GM06990 (cell line): ENCODE results near the gene SPTLC3.

Experiments
- DNase-seq: peaks from one replicate; pipeline ENCODE4 v3.0.0-alpha.2; 2011; ENCODE audit not compliant: insufficient read length; ENCODE audit errors: extremely low read depth
- H3K27me3 ChIP-seq: replicated peaks from 2 replicates; pipeline ENCODE4 v1.6.0; 2011; ENCODE audit warnings: low read length; ENCODE audit not compliant: control insufficient read depth, insufficient read depth
- H3K36me3 ChIP-seq: 2 replicates; pipeline ENCODE4 v1.5.1; 2011; ENCODE audit warnings: low read length; ENCODE audit not compliant: control insufficient read depth, insufficient read depth
- H3K4me3 ChIP-seq: replicated peaks from 2 replicates; pipeline ENCODE4 v1.5.1; 2011; ENCODE audit warnings: low read depth, mild to moderate bottlenecking, control low read depth, low read length
- TF ChIP-seq, protein P1 (sequence below): IDR thresholded peaks from 2 replicates; pipeline ENCODE4 v1.5.1; 2011; ENCODE audit warnings: low read length, control low read depth, mild to moderate bottlenecking, inconsistent platforms; ENCODE audit not compliant: insufficient read depth, poor library complexity, severe bottlenecking

Gene SPTLC3

DNA sequence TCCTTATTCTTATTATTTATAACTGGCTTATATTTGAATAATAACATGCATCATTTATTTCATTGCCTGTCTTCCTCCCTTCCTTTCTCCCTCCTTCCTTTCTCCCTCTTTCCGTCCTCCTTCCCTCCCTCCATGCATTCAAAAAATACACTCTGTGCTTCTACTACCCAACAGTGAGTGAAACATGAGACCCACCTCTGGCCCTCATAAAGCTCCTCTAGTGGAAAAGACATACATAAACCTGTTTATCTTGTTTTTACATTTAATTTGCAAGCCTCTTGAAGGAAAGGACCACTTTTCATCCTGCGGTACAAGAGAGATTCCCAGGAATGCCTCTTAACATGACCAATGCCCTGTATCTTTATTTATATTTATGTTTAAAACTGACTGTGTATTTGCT lies 190.5 kb downstream of the SPTLC3 start:
- Histone ChIP-seq H3K4me3 (no peak overlapping the region), H3K27me3 (no peaks in the 10 kb centered on the region), H3K36me3 (no peaks in the 10 kb centered on the region)
- TF ChIP-seq, protein P1, sequence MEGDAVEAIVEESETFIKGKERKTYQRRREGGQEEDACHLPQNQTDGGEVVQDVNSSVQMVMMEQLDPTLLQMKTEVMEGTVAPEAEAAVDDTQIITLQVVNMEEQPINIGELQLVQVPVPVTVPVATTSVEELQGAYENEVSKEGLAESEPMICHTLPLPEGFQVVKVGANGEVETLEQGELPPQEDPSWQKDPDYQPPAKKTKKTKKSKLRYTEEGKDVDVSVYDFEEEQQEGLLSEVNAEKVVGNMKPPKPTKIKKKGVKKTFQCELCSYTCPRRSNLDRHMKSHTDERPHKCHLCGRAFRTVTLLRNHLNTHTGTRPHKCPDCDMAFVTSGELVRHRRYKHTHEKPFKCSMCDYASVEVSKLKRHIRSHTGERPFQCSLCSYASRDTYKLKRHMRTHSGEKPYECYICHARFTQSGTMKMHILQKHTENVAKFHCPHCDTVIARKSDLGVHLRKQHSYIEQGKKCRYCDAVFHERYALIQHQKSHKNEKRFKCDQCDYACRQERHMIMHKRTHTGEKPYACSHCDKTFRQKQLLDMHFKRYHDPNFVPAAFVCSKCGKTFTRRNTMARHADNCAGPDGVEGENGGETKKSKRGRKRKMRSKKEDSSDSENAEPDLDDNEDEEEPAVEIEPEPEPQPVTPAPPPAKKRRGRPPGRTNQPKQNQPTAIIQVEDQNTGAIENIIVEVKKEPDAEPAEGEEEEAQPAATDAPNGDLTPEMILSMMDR = no peak
- no peak for DNase-seq

DNA sequence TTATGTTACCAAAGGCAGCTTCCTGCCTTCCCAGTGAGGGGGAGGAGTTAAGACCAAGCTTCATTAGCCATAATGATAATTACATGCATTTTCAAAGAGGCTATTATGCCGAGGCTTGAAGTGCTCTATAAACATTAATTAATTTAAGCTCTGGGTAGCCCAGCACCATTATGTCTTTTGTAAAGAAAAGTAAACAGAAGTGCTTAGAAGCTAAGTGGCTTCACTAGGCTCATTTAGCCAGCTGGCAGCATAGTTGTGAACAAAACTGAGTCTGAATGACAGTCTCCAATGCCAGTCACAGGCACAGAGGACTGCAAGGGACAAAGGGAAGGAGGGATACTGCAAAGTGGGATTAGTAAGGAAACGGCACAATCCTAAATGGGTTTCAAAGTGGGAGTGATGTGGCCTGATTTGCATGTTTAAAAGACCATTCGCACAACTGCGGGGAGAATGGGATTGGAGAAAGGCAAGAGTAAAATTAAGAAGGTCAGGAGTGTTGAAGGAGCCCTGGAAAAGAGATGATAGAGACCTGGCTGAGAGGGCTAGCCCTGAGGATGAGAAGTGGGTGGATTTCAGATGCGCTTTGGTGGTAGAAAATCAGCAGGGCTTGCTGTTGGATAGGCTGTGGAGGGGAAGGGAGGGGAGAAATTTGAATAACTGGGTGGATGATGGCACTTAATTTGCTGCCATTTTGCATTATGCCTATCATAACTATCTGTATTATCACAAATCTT lies 192.2 kb downstream of the SPTLC3 start:
- Histone ChIP-seq H3K36me3 (no peaks in the 10 kb centered on the region), H3K4me3 (no peak overlapping the region), H3K27me3 (no peaks in the 10 kb centered on the region)
- TF ChIP-seq, protein P1 = no peak
- no peak for DNase-seq

DNA sequence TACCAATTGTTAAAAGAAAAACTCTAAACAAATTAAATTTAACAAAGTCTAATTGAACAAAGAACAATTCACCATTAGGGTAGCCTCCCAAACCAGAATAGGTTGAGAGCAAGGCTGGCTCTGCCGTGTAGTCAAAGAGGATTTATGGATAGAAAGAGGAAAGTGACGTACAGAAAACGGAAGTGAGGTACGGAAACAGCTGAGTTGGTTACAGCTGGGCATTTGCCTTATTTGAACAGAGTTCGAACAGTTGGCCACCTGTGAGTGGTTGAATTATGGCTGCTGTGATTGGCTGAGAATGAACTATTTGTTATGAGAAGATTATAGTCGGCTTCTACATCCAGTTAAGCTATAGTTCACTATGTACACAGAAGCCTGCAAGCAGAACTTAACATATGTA lies 193.8 kb downstream of the SPTLC3 start:
- Histone ChIP-seq H3K36me3 (no peaks in the 10 kb centered on the region), H3K27me3 (no peaks in the 10 kb centered on the region; the same call in 1 of the 2 replicates), H3K4me3 (no peak overlapping the region)
- DNase-seq = no peak
- TF ChIP-seq, protein P1 = no peak

DNA sequence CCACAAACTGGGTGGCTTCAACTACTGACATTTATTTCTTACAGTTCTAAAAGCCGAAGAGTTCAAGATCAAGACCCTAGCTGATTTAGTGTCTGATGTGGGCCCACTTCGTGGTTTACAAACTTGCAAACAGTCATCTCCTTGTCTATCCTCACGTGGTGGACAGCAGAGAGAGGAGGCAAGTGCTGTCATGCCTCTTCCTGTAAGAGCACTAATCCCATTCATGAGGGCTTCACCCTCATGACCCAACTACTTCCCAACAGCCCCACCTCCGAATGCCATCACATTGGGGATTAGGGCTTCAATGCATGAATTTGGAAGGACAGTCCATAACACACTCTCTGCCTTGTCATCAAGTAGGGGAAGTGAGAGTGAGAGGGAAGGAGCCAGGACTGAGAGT lies 196.7 kb downstream of the SPTLC3 start:
- Histone ChIP-seq H3K4me3 (no peak overlapping the region), H3K36me3 (no peaks in the 10 kb centered on the region), H3K27me3 (no peaks in the 10 kb centered on the region; the same call in 1 of the 2 replicates)
- no peak for DNase-seq
- TF ChIP-seq, protein P1 = no peak

- TF ChIP-seq, protein P1 = no peak
- Histone ChIP-seq H3K36me3 (no peaks in the 10 kb centered on the region), H3K27me3 (no peaks in the 10 kb centered on the region; the same call in 1 of the 2 replicates), H3K4me3 (no peak overlapping the region)
- no peak for DNase-seq
These were observed 197.2 kb downstream of the SPTLC3 start for GRCh38 chr20:13205848-13206434.
